GM21447 (cell line): ENCODE measurements around the gene RNASE13.
"Not testable (repeated sequence)": the region's sequence is repeated elsewhere in the genome, so short reads cannot be mapped to it uniquely, and the experiment has no call there.

Source experiments
- ATAC-seq: cut with Tn5 transposase; IDR thresholded peaks from one replicate; pipeline ENCODE4 v1.9.1; 2021; ENCODE audit not compliant: unreplicated experiment

RNASE13 gene

GRCh38 chr14:20996521-20996920 lies 38.1 kb downstream of the RNASE13 start:
- ATAC-seq, result no peak

DNA sequence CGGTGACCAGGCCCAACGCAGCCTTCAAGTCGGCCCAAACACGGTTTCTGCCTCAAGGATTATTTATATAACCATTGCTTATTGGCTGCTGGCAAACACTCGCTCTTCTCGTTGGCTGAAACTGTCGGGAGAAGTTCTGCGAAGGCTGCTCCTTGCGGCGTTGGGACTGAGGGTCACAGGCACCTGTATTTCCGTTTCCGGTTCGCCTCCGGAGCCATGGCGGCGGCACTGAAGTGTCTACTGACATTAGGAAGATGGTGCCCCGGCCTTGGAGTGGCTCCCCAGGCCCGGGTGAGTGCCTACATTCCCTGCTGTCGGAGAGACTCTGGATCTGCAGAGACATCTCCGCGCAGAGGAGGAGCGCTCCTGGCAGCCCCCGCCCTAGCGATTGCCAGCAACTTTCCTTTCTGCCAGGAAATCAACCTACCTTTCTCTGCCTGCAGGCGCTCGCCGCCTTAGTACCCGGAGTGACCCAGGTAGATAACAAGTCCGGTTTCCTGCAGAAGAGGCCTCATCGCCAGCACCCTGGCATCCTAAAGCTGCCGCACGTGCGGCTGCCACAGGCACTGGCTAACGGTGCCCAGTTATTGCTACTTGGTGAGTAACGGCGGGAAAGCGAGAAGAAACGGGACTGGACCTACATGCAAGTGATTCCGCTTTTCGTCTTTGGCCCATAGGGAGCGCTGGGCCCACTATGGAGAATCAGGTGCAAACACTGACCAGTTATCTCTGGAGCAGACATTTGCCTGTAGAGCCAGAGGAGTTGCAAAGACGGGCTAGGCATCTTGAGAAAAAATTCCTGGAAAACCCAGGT lies 44.6 kb downstream of the RNASE13 start, which contains the start of gene METTL17:
METTL17 (plus strand) TSS at position 194 of the 814 bp plus-strand sequence; CDS start at position 217, 23 bp downstream.
- peak; percentile 96 for ATAC-seq

DNA sequence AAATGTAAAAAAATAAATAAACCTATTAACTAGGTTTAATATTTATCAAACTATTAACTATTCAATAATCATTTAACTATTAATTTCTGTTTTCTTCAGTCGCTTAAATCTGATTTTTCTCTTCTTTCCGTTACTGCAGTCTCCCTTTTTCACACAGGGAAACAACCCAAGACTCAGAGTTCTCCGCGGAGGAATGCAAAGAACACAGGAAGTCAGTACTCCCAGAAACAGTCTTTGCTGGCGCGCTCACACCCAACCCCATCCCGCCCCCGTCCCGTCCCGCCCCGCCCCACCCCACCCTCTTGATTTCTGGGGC lies 45.2 kb downstream of the RNASE13 start:
- no peak for ATAC-seq

DNA sequence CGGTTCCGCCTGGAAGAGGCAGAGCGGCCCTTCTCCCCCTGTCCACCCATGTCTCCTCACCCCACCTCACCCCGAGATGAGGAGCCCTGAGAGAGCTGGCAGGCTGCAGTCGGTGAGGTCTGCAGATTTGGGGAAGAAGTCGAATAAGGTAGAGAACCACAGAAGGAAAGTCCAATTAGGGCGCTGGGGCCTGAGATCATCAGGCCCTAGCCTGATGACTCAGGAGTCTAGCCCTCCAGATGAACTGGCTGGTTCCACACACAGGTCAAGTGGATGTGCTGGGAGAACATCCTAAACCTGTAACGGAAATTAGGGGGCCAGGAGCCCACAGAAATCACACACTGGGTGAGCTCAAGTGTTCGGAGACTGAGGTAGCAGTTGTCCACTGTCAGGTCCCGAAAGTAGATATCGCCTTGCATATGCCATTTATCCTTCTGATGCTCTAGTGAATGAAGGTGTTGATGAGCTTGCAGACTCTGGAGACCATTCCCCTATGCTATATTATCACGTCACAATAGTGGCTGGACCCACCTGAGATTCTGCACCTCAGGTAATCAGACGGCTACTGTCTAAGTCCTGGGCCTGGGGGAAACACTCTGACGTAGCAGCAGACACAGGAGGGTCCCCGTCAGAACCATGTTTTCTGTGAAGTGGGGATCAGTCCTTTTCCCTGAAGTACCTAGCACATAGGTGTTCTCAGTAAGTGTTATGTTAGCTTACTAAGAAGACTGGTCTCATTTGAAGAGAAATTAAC lies 45.7 kb downstream of the RNASE13 start:
- no peak for ATAC-seq

DNA sequence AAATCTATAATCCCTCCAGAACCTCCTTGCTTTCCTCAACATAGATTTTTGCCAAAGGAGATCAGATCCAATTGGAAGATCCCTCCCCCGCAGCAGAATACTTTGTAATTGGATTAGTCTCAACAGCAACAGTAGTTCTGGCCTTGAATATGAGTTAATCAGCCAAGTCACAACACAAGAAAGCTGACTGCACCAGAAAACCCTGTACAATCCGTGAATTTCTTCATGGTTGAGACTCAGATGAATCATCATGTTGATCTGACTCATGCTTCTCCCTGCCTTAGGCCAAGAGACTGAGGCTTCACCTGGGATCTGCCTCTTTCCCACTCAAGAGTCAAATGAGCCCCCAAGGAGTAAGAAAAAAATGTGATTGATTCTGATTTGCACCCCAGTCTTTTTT lies 47.8 kb downstream of the RNASE13 start:
- no peak for ATAC-seq

- not testable (repeated sequence) for ATAC-seq
Measured at GRCh38 chr14:20985650-20986049, 49.0 kb downstream of the RNASE13 start.
